ENCODE data around the gene OR8B8.
"Not testable (repeated sequence)": the region's sequence is repeated elsewhere in the genome, so short reads cannot be mapped to it uniquely, and the experiment has no call there.

Gene OR8B8, protein sequence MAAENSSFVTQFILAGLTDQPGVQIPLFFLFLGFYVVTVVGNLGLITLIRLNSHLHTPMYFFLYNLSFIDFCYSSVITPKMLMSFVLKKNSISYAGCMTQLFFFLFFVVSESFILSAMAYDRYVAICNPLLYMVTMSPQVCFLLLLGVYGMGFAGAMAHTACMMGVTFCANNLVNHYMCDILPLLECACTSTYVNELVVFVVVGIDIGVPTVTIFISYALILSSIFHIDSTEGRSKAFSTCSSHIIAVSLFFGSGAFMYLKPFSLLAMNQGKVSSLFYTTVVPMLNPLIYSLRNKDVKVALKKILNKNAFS

DNA sequence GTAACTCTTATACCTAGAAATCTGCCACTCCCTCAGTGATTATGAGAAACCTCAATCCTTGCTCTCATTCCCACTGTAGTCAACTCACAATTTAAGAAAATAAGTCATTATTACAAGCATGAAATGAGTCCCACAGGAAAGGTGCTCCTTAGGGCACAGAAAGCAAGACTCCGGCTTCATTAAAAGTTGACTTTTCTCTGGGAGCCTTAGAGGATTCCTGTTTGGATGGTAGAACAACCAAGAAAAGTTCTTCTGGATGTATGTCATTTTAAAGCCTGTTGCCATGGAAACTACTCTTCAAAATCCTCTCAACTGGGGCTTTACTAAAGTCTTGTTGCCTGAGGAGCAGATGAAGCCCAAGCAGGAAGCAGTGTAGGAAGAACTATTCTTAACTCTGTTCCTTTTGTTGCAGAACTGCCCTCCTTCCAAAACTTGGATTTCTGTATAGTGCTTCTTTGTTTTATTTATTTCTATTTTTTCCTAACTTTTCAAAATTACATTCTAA, at the start of gene OR8B8:
OR8B8 (minus strand) TSS at position 51 of the 505 bp plus-strand sequence. CDS start 4,611 bp downstream, outside the sequence.
- no peak for DNase-seq (ENCODE audit: low spot score)

DNA sequence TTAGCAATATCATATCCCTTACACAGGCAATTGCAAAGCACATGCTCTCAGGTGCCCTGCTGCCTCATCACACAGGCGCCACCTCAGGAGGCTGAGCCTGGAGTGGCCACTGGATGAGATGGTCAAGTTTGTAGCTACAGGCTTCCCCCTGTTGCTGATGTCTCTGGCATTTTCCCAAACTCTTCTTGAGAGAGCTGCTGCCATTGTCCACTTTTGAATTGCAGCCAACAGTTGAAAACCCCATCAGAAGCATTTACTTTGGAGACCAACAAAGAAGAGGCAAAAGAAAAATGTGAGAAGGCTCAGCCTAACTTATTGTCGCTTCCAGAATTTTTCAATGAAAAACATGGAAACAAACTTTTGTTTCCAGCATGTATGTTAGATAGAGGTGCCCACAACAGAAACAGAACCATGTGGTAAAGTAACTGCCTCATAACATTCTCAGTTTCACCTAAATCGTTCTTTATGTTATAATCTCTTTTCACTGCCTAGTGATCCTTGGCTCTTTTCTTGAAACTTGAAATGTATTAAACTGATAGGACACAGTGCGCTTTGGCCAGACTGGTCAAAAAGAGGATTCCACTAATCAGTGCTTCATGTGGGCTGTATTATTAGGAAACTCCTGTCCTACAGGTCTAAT, 47.6 kb upstream of the OR8B8 start:
- DNase-seq (ENCODE audit: low spot score): no peak

DNA sequence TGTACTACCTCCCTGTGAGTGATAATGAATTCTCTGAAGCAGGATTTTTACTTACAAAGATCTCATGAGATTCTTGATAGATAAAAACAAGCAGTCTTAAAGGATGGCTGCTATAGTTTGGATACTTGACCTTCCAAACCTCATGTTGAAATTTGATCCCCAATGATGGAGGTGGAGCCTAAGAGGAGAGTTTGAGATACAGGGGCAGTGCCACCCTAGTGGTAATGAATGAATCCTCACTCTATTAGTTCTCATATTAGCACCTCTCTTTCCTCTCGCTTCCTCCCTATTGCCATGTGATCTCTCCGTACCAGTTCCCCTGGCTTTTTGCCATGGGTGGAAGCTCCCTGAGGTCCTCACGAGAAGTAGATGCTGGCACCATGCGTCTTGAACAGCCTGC, 37.9 kb upstream of the OR8B8 start:
- no peak for DNase-seq (ENCODE audit: low spot score)

DNA sequence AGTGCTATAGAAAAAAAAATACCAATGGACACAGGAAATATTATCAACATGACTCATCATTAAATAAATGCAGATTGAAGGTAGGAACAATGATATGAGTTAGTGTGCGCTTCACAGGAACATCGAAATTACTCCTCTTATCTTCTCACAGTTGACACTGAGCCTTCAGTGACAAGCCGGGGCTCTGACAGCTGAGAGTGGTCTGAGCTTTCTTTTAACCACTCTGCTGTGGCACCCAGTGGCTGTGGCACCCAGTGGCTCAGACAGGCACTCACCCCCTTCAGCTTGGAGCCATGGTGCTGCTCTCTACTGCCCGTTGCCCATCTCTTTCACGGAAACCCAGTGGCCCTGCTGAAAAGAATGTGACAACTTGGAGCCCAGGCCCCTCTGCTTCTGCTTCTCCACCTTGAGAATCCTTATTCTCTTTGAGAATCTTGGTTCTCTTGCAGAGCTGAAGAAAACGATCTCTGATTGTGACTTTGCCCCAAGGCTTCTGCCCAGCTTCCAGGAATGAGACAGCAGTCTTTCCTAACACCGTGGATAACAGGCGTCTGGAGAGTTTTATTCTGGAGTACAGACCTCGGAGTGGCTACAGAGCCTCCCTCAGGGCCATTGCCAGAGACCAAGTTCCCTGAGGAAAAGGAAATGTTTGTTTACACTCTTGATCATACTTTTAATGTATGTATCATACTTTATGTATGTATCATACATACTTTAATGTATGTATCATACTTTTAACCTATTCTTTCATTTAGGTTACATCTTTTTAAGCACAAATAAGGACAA, 37.1 kb upstream of the OR8B8 start:
- no peak for DNase-seq (ENCODE audit: low spot score)

DNA sequence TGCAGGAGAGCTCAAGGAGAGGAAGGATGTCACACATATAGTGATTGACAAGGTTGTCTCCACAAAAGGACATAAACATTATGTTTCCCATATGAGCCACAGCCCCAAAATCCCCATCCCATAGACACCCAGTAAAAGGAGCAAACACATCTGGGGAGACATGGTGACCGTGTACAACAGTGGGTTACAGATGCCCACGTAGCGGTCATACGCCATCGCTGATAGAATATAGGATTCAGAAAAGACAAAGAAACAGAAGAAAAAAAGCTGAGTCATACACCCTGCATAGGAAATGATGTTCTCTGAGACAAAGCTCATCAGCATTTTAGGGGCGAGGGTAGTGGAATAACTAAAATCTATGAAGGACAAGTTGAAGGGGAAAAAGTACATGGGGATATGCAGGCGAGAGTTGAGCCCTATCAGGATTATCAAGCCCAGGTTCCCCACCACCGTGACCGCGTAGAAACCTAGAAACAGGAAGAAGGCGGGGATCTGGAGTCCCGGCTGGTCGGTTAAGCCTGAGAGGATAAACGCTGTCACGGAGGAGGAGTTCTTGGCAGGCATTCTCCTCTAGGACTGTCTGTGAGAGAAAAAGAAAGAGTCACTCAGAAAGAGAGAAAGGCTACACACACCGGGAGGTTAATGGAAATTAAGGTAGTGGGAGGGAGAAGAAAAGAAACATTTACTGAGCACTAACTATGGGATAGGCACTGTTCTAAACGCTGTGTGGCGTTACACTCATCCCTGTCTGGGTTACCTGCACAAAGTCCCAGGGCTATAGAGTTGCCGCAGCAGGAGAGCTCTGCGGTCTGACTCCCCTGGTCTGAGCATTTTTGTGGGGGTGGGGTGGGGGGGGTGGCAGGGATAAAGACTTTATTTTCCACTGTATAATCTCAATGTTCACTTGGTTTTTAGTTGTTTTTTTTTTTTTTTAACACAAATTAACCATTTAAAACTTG, 36.1 kb upstream of the OR8B8 start:
- no peak for DNase-seq (ENCODE audit: low spot score)

DNA sequence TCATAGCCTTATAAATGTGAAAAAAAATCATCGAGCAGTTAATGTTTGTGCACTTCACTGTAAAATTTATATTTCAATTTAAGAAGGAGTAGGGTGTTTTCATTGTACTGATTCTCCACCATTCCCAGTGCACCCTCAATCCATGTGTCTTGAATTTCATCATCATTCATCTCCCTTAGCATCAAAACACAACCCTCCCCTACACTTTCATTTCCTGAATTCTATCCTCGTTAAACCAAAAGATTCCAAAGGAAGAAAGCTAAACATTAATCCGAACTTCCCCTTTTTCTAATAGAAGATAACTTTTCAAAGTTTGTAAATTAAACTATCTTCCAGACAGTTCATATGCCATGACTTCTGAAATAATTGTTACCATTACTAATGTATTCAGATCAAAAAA, 34.1 kb upstream of the OR8B8 start:
- no peak for DNase-seq (ENCODE audit: low spot score)

DNA sequence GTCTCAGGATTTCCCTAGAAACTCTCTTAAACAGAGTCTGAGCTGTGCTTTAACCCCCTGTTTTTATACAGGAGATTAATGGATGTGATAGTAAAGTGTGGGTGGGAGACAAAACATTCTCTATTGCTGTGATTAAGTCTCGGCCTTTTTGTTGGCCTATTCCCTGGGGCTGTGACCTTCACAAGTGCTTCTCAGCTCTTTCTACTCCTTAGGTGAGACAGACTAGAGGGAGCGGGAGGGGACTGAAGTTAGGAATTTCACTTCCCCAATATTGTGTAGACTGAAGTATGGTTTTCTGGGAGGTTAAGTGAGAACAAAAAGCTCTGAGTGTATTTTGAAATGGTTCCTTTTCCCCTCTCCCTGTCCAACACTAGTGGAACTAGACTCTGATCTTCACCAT, 29.8 kb upstream of the OR8B8 start:
- DNase-seq (ENCODE audit: low spot score): no peak

DNA sequence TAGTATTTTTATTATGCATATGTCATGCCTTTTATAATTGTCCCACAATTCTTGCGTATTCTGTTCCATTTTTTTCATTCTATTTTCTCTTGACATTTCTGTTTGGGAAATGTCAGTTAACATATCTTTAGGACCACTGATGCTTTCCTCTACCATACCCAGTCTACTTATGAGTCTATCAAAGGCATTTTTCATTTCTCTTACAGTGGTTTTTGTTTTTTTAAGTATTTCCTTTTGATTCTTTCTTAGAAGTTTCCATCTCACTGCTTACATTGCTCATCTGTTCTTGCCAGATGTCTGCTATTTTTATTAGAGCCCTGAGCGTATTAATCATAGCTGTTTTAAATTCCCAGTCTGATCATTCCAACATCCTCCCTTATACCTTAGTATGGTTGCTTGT, 29.3 kb upstream of the OR8B8 start:
- DNase-seq (ENCODE audit: low spot score): no peak

DNA sequence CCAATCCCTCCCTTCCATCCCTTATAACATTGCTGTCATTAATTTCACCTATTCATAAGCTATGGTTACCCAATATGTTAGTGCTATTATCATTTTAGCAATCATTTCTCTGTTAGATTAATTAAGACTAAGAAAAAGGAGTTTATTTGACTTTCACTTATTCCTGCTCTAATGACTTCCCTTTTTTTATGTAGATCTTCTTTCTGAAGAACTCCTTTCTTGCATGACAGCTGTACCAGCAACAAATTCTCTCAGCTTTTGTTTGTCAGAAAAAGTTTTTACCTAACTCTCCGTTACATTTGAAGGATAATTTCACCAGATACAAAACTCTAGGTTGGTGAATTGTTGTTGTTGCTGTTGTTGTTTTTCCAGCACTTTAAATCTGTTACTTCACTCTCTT, 28.6 kb upstream of the OR8B8 start:
- DNase-seq (ENCODE audit: low spot score): no peak

DNA sequence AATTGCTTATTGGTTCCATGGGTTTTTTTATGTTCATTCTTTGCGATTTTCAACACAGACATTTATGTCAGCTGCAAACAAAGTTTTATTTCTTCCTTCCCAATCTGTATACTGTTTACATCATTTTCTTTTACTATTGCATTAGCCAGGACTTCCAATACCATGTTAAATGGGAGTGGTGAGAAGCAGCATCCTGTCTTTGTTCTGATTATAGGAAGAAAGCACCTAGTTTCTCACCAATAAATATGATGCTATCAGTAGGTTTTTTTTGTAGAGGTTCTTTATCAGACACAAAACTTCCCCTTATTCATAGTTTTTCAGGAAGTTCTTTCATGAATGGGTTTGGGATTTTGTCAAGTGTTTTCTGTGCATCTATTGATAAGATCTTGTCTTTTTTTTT, 28.0 kb upstream of the OR8B8 start:
- DNase-seq (ENCODE audit: low spot score): no peak

DNA sequence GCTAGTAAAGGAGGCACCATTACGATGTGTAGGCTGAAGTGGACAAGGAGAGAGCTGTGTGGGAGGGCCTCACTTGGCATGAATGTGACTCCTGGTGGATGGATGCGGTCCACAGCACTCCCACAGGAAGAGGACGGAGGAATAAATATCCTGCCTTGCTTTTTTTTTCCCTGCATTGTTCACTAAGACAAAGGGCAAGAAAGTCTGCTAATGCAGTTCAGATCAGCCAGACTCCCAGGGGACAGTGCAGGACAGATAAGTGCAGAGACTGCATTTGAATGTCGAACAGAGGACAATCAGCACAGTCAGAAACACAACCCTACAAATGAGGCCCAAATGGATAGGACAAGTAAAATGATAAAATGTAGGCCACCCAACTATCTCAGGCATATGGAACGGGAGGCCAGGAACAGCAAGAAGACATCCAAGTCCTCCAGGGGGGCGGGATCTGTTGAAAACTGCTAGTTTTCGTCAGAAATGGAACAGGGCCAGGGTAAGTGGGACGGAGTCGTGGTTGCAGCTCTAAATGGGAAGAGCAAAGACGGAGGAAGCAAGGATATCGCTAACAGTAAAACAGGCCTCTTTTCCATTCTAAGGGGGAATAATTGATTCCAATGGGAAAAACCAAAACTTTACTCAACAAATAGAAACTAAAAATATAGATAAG, 25.2 kb upstream of the OR8B8 start:
- DNase-seq (ENCODE audit: low spot score): no peak

DNA sequence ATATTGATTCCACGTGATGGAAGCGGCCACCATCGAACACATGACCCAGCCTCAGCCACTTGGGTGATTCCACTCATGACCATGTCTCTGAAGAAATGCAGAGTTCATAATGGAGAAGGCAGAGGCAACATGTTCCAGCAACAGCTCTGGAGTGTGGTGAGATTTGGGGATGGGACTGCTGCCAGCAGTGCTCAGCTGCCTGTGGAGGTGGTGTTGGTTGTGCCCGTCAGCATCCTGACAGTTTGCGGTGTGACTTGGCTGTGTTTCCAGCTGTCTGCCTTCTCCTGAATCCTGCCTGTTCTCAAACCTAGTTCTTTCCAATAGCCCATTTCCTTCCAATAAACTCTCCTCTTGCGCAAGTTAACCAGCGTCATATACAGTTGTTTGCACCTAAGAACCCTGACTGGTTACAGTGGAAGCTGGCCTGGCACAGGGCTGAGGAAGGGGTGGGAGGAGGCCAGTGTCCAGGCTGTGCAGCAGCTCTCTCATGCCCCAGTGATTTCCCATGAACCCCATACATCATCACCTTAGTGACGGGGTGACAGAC, 22.0 kb upstream of the OR8B8 start:
- no peak for DNase-seq (ENCODE audit: low spot score)

DNA sequence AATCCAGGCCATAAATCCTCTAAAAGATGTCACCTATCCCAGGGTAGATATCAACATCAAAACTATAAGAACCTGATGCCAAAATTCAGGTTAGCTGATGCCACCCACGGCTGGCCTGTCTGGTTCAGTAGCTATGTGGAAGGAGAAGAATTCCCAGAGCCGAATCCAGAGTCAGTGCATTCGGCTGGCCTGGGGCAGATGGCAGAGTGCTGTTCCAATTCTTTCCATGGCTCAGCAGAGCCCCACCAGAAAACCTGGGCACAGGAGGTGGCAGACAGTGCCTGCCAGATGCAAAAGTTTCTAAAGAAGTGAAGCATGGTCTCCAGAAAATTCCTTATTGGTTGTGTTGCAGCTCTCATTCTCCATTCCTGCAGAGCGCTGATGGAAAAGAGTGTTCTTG, 19.9 kb upstream of the OR8B8 start:
- no peak for DNase-seq (ENCODE audit: low spot score)

DNA sequence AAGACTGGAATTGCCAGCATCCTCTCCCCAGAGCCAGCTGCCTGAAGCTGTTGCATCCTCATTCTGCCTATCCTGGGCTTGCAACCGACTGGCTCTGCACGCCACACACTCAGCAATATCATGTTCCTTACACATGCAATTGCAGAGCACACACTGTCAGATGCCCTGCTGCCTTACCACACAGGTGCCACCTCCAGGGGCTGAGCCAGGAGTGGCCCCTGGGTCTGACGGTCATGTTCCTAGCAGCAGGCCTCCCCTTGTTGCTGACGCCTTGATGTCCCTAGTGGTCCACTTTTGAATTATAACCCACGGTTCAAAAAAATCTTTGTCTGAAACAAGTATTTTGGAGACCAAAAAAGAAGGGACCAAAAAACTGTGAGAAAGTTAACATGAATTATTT, 18.5 kb upstream of the OR8B8 start:
- no peak for DNase-seq (ENCODE audit: low spot score)

DNA sequence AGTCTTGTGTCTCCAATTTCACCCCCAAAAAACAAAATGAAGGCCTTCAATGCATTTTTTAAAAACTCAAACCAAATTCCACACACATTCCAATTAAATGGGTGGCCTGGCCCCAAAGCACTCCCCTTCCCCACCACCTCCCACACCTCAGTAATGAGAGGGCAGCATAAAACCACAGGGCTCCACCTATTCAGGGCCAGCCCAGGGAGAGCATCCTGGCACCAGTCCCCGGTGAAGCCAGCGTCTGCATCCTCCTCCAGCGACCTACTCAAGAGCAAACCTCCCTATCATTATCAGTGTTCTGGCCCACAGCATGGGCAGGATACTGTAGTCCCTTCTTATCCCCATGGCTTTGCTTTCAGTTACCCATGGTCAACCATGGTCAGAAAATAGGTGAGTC, 17.8 kb upstream of the OR8B8 start:
- DNase-seq (ENCODE audit: low spot score): no peak

DNA sequence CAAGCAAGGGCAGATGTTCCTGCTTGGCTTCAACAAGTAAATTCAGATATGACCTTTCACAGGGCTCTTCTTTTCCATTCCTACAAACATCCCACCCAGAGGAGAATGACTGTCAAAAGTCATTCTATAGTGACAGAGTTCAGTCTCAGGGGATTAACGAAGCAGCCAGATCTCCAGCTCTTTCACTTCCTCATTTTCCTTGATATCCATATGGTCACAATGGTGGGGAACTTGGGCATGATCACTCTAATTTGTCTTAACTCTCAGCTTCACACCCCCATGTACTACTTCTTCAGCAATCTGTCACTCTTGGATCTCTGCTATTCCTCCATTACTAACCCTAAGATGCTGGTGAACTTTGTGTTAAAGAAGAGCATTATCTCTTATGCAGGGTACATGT, 15.0 kb upstream of the OR8B8 start:
- no peak for DNase-seq (ENCODE audit: low spot score)

DNA sequence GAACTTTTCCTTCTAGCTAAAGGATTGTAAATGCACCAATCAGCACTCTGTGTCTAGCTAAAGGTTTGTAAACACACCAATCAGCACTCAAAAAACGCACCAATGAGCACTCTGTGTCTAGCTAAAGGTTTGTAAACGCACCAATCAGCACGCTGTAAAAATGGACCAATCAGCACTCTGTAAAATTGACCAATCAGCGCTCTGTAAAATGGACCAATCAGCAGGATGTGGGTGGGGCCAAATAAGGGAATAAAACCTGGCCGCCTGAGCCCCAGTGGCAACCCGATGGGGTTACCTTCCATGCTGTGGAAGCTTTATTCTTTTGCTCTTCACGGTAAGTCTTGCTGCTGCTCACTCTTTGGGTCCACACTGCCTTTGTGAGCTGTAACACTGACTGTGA, 13.9 kb upstream of the OR8B8 start:
- DNase-seq (ENCODE audit: low spot score): not testable (repeated sequence)

DNA sequence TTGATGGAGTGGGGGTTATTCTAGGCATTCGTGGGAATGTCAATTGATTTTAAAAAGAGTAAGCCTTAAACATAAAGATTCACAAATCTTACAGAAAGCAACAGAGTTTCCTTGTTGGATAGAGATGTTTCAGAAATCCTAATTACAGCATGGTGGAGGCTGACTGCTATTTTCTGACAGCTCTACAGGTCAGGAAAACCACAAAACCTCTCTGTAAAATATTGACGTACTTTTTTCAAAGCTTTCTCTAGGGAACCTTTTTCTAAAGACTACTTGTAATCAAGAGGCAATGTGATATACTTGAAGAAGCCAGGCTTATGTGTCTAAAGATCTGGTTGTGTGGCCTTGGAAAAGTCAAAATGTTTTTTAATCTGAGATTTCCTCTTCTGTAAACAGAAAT, 9.1 kb upstream of the OR8B8 start:
- no peak for DNase-seq (ENCODE audit: low spot score)

DNA sequence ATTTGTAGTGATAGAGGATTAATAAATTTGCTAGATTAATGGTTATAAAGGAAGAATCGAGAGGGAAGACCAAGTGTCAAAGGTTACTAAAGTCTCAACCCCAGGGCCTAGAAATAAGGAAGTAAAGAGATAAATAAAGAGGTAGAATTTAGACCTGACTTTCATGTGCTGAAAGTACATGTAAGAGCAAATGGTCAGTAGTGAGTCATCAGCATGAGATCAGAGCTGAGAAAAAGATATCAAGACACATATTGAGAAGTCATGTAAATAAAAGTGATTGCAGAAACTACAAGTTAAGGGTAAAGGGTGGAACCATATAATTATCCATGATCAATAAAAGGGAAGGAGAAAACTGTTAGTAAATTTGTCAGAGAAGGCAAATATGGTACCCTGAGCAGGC, 1.4 kb upstream of the OR8B8 start:
- no peak for DNase-seq (ENCODE audit: low spot score)

DNA sequence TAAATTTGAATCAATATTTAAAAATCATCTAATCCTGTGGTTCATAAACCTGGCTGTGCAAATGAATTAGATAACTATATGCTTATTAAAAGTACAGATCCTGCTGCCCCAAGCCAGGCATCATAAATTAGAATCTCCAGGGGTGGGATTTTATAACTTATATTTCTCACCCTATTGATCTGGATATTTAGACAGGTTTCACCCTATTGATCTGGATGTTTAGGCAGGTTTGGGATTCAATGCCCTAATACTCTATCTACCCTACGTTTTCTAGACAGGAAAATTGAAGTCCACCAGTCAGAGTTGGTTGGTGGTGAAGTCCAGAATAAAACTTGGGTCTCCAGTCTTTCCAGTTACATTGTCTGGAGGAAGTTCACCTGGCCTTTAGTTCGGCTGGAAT, 2.6 kb downstream of the OR8B8 start:
- no peak for DNase-seq (ENCODE audit: low spot score)

DNA sequence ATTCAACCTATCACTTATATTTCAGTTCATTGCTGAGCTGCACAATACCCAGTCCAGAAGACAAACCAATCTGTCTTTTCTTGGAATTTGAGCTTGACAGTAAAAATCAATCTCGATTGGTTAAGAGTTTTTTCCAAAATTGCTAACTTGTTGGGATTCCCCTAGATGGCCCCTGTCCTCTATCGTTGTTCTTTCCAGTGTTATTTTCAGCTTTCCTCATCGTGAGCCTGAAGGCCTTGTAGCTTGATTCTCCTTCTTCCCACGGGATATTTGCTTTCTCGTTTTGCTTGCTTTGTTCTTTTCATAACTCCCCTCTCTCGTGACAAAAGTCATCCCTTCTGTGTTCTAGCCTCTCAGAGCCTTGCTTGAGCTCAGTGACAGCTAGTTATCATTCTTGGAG, 3.1 kb downstream of the OR8B8 start:
- no peak for DNase-seq (ENCODE audit: low spot score)
